GM12878 (cell line): ENCODE data around the gene AKR1C1. TPM values are rescaled to one million over a fixed set of nuclear protein-coding genes. Genes with fewer than 3 reads are reported as not detected.

Experiments used
- ATAC-seq: fragments of 200-7000 bp; cut with Tn5 transposase; 3 replicates; pipeline ENCODE4 v1.9.1; 2020; ENCODE audit warnings: mild to moderate bottlenecking, moderate library complexity
- BruUV-seq: library from RNA; stranded (reverse); fragments of 400-500 nt; replicated peaks from 2 replicates; lab custom pipeline; 2021; lab: Mats Ljungman, UMichigan
- CTCF ChIA-PET: fragments of 300-600 bp; sonication (Branson Sonifier 250); formaldehyde crosslinking; extraction: SDS; loops from one replicate; lab custom pipeline; 2021; ENCODE audit warnings: inconsistent platforms; lab: Yijun Ruan, JAX
- POLR2A ChIA-PET: fragments of 350-600 bp; formaldehyde crosslinking; extraction: SDS; loops from one replicate; lab custom pipeline; 2021; ENCODE audit warnings: inconsistent platforms; lab: Charles Lee
- RAD21 ChIA-PET: fragments of 300-600 bp; sonication (Branson Sonifier 250); formaldehyde crosslinking; loops from one replicate; lab custom pipeline; 2023; ENCODE audit warnings: antibody characterized with exemption; ENCODE audit not compliant: unreplicated experiment; lab: Charles Lee
- SMC1A ChIA-PET: fragments of 300-600 bp; sonication (Branson Sonifier 250); formaldehyde crosslinking; loops from one replicate; lab custom pipeline; 2023; ENCODE audit not compliant: unreplicated experiment, uncharacterized antibody; lab: Charles Lee
- DNase-seq: peaks from one replicate; pipeline ENCODE4 v3.0.0-alpha.2; 2011; ENCODE audit warnings: low read depth, low spot score
- FAIRE-seq: peaks from 3 replicates; lab custom pipeline; 2011; peaks lifted over from hg19 to GRCh38; lab: Jason Lieb, UNC
- H2AFZ ChIP-seq: 2 replicates; pipeline ENCODE4 v1.6.0; 2011; ENCODE audit warnings: low read depth, low read length, control low read depth; ENCODE audit not compliant: control insufficient read depth
- H3K27ac ChIP-seq: 2 replicates; pipeline ENCODE4 v1.5.1; 2011; ENCODE audit warnings: control low read depth; ENCODE audit not compliant: control insufficient read depth, insufficient read depth
- H3K27me3 ChIP-seq, 2 experiments: replicated peaks in 1 of 2; 2 replicates each; pipeline versions ENCODE4 v1.6.0 to v1.6.1; 2011; ENCODE audit warnings: low read length in 1 of 2; ENCODE audit not compliant: control insufficient read depth in 2 of 2, insufficient read depth in 2 of 2
- H3K36me3 ChIP-seq, 2 experiments: 2 replicates each; pipeline ENCODE4 v1.5.1; 2011; ENCODE audit warnings: low read length in 1 of 2; ENCODE audit not compliant: control insufficient read depth in 2 of 2, insufficient read depth in 2 of 2
- H3K4me1 ChIP-seq: 2 replicates; pipeline ENCODE4 v1.6.1; 2011; ENCODE audit warnings: mild to moderate bottlenecking, low read length, moderate library complexity, mixed read lengths; ENCODE audit not compliant: control insufficient read depth, insufficient read depth
- H3K4me2 ChIP-seq: 2 replicates; pipeline ENCODE4 v1.6.0; 2011; ENCODE audit warnings: control low read depth; ENCODE audit not compliant: control insufficient read depth, insufficient read depth
- H3K4me3 ChIP-seq: fragments of 200-600 bp; sonication (generic); 2 replicates; pipeline ENCODE4 v1.5.1; 2016
- H3K79me2 ChIP-seq: 2 replicates; pipeline ENCODE4 v1.6.0; 2011; ENCODE audit warnings: low read length; ENCODE audit not compliant: control insufficient read depth, insufficient read depth
- H3K9ac ChIP-seq: 2 replicates; pipeline ENCODE4 v1.8.0; 2011; ENCODE audit warnings: low read length, control low read depth, mixed read lengths; ENCODE audit not compliant: control insufficient read depth, insufficient read depth
- H3K9me3 ChIP-seq: replicated peaks from 3 replicates; pipeline ENCODE4 v1.5.1; 2011; ENCODE audit warnings: mild to moderate bottlenecking, low read length; ENCODE audit not compliant: control insufficient read depth, insufficient read depth
- H4K20me1 ChIP-seq: 2 replicates; pipeline ENCODE4 v1.6.0; 2011; ENCODE audit not compliant: control insufficient read depth, insufficient read depth
- CEBPB ChIP-seq, 2 experiments: fragments of 150-350 bp in 1 of 2; IDR thresholded peaks; 2 replicates each; pipeline ENCODE4 v1.6.1; 2012 to 2014; ENCODE audit warnings: low read depth in 2 of 2, low read length in 2 of 2, borderline replicate concordance in 1 of 2, inconsistent platforms in 1 of 2
- CHD2 ChIP-seq: IDR thresholded peaks from 2 replicates; pipeline ENCODE4 v1.6.1; 2011; ENCODE audit warnings: low read depth, low read length, improper control_type of control experiment, borderline replicate concordance
- FOS ChIP-seq: IDR thresholded peaks from 3 replicates; pipeline ENCODE4 v1.6.1; 2011; ENCODE audit warnings: borderline replicate concordance; ENCODE audit not compliant: insufficient read length; ENCODE audit errors: extremely low read depth
- FOXK2 ChIP-seq: fragments of 450-650 bp; IDR thresholded peaks from 2 replicates; pipeline ENCODE4 v1.6.1; 2017; ENCODE audit warnings: mild to moderate bottlenecking, moderate library complexity
- MTA3 ChIP-seq: IDR thresholded peaks from 2 replicates; pipeline ENCODE4 v1.6.1; 2012; ENCODE audit warnings: low read length, inconsistent platforms, borderline replicate concordance
- MYB ChIP-seq: fragments of 150-350 bp; IDR thresholded peaks from 2 replicates; pipeline ENCODE4 v1.6.1; 2014; ENCODE audit warnings: mild to moderate bottlenecking, low read depth, low read length, borderline replicate concordance
- NBN ChIP-seq: fragments of 450-650 bp; IDR thresholded peaks from 2 replicates; pipeline ENCODE4 v1.6.1; 2016
- PAX5 ChIP-seq: IDR thresholded peaks from 2 replicates; pipeline ENCODE4 v1.6.1; 2011; ENCODE audit warnings: low read depth, low read length, borderline replicate concordance
- TBL1XR1 ChIP-seq: IDR thresholded peaks from 2 replicates; pipeline ENCODE4 v1.6.1; 2012; ENCODE audit warnings: low read depth, low read length, improper control_type of control experiment
- TCF12 ChIP-seq: IDR thresholded peaks from 2 replicates; pipeline ENCODE4 v1.6.1; 2011; ENCODE audit warnings: low read depth, mild to moderate bottlenecking, low read length
- TCF3 ChIP-seq: IDR thresholded peaks from 2 replicates; pipeline ENCODE4 v1.6.1; 2012; ENCODE audit warnings: low read depth, mild to moderate bottlenecking, low read length, borderline replicate concordance; ENCODE audit not compliant: insufficient read depth
- WRNIP1 ChIP-seq: IDR thresholded peaks from 2 replicates; pipeline ENCODE4 v1.6.1; 2011; ENCODE audit warnings: low read depth, low read length, improper control_type of control experiment, borderline replicate concordance
- WGBS: methylation state at CpG from one replicate; pipeline ENCODE4 v1.1.6; 2016; ENCODE audit warnings: low lambda C conversion rate; ENCODE audit not compliant: insufficient replicate concordance, insufficient coverage; ENCODE audit errors: missing lambda C conversion rate; 5-methylcytosine and 5-hydroxymethylcytosine counted together
- in situ Hi-C: fragments of 300-500 bp; cut with MboI; formaldehyde crosslinking; loops from 9 replicates; pipeline ENCODE4 v1.14.3; 2018; ENCODE audit warnings: mixed read lengths
- intact Hi-C: fragments of 100-400 bp; cut with micrococcal nuclease; formaldehyde crosslinking; loops from one replicate; pipeline ENCODE4 v1.14.2; 2022; ENCODE audit not compliant: unreplicated experiment
- polyA plus RNA-seq, 11 experiments: library from polyadenylated mRNA; depleted of rRNA in 4 of 11; unstranded in 6 of 11; stranded (reverse) in 5 of 11; fragments of >200 nt; fragmentation: Nextera tagmentation in 4 of 11; fragmentation: Illumina TruSeq in 1 of 11; extraction: Ambion mirVana in 4 of 11; extraction: Trizol in 1 of 11; gene quantifications; 1 replicate in 1 of 11; 2 replicates in 10 of 11; pipeline versions ENCODE4 v1.2.1 to v1.2.3, GENCODE V29; 2011 to 2016; ENCODE audit warnings: inconsistent platforms in 2 of 11, missing spikeins in 2 of 11, low read depth in 1 of 11
- total RNA-seq, 4 experiments: library from RNA; depleted of rRNA in 3 of 4; stranded (reverse); fragments of >200 nt in 3 of 4; fragmentation: Illumina TruSeq in 1 of 4; extraction: Trizol in 1 of 4; gene quantifications; 2 replicates each; pipeline versions ENCODE4 v1.2.1 to v1.2.3, GENCODE V29; 2013 to 2021
- TF ChIP-seq, protein P1 (sequence below): fragments of 450-650 bp; IDR thresholded peaks from 2 replicates; pipeline ENCODE4 v1.6.1; 2016; ENCODE audit warnings: mild to moderate bottlenecking
- TF ChIP-seq, protein P2 (sequence below): fragments of 450-650 bp; IDR thresholded peaks from 2 replicates; pipeline ENCODE4 v1.6.1; 2016; ENCODE audit warnings: mild to moderate bottlenecking, moderate library complexity, borderline replicate concordance
- TF ChIP-seq, protein P3 (sequence below): IDR thresholded peaks from 2 replicates; pipeline ENCODE4 v1.6.1; 2011; ENCODE audit warnings: borderline replicate concordance, low read depth, mild to moderate bottlenecking, moderate library complexity, mixed read lengths, low read length; ENCODE audit not compliant: insufficient read depth; ENCODE audit errors: extremely low read length
- TF ChIP-seq, protein P4 (sequence below): fragments of 150-350 bp; IDR thresholded peaks from 2 replicates; pipeline ENCODE4 v1.6.1; 2014; ENCODE audit warnings: mild to moderate bottlenecking, low read depth, low read length

The AKR1C1 gene
- total and polyA plus RNA-seq, 10 of the 15 experiments (the other 5 are each of a cell fraction or from before 2014, with no cell fraction given), result 0.05 to 1.2 (median 0.35) TPM; not detected in 6

DNA sequence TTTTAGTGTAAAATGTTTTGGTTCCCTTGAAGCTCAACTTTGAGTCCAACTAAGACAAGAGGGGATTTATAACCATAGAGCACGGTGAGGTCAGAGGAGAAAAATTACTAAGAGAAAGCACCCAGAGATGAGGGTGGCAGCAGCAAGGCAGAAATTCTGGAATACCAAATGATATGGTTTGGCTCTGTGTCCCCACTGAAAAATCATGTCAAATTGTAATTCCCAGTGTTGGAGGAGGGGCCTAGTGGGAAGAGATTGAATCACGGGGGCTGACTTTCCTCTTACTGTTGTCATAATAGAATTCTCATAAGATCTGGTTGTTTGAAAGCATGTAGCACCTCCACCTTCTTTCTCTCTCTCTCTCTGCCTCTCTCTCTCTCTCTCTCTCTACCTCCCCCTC is 19.4 kb upstream of the AKR1C1 start (continued):
- TF ChIP-seq, protein P1, sequence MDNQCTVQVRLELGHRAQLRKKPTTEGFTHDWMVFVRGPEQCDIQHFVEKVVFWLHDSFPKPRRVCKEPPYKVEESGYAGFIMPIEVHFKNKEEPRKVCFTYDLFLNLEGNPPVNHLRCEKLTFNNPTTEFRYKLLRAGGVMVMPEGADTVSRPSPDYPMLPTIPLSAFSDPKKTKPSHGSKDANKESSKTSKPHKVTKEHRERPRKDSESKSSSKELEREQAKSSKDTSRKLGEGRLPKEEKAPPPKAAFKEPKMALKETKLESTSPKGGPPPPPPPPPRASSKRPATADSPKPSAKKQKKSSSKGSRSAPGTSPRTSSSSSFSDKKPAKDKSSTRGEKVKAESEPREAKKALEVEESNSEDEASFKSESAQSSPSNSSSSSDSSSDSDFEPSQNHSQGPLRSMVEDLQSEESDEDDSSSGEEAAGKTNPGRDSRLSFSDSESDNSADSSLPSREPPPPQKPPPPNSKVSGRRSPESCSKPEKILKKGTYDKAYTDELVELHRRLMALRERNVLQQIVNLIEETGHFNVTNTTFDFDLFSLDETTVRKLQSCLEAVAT, result no peak
- no peak for TF ChIP-seq NBN
- no peak for TF ChIP-seq MYB

DNA sequence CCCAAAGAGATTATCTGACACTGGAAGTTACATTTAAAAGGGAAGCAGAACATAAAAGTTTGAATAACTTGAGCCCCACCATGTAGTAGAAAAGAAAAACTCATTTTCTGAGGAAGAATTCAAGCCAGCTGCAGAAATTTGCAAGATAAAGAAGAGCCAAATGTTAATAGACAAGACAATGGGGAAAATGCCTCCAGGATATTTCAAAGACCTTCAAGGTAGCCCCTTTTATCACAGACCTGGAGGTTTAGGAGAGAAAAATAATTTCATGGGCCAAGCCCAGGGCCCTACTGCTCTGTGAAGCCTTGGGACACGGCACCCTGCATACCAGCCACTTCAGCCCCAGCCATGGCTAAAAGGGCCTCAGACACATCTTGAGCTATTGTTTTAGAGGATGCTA is 18.4 kb upstream of the AKR1C1 start:
- Histone ChIP-seq H3K27ac (no peak overlapping the region), H3K4me2 (no peak overlapping the region), H2AFZ (no peak overlapping the region), H3K9me3 (no peaks in the 10 kb centered on the region), H3K9ac (no peak overlapping the region), H3K4me3 (no peak overlapping the region), H3K4me1 (no peaks in the 10 kb centered on the region), H4K20me1 (no peaks in the 10 kb centered on the region), H3K27me3 (no peaks in the 10 kb centered on the region), H3K36me3 (no peaks in the 10 kb centered on the region), H3K79me2 (no peaks in the 10 kb centered on the region)
- ChIA-PET CTCF (no interaction called here), RAD21 (no interaction called here), SMC1A (no interaction called here), POLR2A (no interaction called here)
- BruUV-seq, result no TSS peak
- ATAC-seq (no peak), DNase-seq (no peak), FAIRE-seq (no peak)
- WGBS, result 25% methylated on average over 1 of the region's 1 CpG
- in situ Hi-C loops, result no loop called here
- intact Hi-C loops, result no loop called here
- TF ChIP-seq CHD2 (no peak), TCF3 (no peak), WRNIP1 (no peak), PAX5 (no peak), MTA3 (no peak), TCF12 (no peak), CEBPB (IDR thresholded peaks at IDR 0.05; ENCODE audit: borderline replicate concordance in 1 of 2, low read depth in 2 of 2, low read length in 2 of 2) (no peak), TBL1XR1 (no peak), FOS (no peak), FOXK2 (no peak)
- TF ChIP-seq, protein P2, sequence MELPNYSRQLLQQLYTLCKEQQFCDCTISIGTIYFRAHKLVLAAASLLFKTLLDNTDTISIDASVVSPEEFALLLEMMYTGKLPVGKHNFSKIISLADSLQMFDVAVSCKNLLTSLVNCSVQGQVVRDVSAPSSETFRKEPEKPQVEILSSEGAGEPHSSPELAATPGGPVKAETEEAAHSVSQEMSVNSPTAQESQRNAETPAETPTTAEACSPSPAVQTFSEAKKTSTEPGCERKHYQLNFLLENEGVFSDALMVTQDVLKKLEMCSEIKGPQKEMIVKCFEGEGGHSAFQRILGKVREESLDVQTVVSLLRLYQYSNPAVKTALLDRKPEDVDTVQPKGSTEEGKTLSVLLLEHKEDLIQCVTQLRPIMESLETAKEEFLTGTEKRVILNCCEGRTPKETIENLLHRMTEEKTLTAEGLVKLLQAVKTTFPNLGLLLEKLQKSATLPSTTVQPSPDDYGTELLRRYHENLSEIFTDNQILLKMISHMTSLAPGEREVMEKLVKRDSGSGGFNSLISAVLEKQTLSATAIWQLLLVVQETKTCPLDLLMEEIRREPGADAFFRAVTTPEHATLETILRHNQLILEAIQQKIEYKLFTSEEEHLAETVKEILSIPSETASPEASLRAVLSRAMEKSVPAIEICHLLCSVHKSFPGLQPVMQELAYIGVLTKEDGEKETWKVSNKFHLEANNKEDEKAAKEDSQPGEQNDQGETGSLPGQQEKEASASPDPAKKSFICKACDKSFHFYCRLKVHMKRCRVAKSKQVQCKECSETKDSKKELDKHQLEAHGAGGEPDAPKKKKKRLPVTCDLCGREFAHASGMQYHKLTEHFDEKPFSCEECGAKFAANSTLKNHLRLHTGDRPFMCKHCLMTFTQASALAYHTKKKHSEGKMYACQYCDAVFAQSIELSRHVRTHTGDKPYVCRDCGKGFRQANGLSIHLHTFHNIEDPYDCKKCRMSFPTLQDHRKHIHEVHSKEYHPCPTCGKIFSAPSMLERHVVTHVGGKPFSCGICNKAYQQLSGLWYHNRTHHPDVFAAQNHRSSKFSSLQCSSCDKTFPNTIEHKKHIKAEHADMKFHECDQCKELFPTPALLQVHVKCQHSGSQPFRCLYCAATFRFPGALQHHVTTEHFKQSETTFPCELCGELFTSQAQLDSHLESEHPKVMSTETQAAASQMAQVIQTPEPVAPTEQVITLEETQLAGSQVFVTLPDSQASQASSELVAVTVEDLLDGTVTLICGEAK, result no peak
- TF ChIP-seq, protein P3, sequence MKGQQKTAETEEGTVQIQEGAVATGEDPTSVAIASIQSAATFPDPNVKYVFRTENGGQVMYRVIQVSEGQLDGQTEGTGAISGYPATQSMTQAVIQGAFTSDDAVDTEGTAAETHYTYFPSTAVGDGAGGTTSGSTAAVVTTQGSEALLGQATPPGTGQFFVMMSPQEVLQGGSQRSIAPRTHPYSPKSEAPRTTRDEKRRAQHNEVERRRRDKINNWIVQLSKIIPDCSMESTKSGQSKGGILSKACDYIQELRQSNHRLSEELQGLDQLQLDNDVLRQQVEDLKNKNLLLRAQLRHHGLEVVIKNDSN, result no peak
- TF ChIP-seq, protein P4, sequence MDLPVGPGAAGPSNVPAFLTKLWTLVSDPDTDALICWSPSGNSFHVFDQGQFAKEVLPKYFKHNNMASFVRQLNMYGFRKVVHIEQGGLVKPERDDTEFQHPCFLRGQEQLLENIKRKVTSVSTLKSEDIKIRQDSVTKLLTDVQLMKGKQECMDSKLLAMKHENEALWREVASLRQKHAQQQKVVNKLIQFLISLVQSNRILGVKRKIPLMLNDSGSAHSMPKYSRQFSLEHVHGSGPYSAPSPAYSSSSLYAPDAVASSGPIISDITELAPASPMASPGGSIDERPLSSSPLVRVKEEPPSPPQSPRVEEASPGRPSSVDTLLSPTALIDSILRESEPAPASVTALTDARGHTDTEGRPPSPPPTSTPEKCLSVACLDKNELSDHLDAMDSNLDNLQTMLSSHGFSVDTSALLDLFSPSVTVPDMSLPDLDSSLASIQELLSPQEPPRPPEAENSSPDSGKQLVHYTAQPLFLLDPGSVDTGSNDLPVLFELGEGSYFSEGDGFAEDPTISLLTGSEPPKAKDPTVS, result no peak
